ENCODE data around the gene MARK4. TPM values are rescaled to one million over a fixed set of nuclear protein-coding genes. Genes with fewer than 3 reads are reported as not detected.

Gene MARK4
- total and polyA plus RNA-seq, 9 donors, result 14.2 to 53.3 (median 43.1) TPM

- WGBS, 3 donors, result 10 to 27% (median 19%) methylated on average over 31 to 46 of the region's 46 CpGs
- no peaks in the 10 kb centered on the region for H3K9me3 ChIP-seq
- no peak overlapping the region for H3K4me3 ChIP-seq
- no peaks in the 10 kb centered on the region for H3K36me3 ChIP-seq
- intact Hi-C loops (cut with DNase I), result no loop called here
- DNase-seq, result no peak
- no peaks in the 10 kb centered on the region for H3K27me3 ChIP-seq
- no peak for TF ChIP-seq EP300 (IDR thresholded peaks at IDR 0.05)
- no peak for TF ChIP-seq CTCF (IDR thresholded peaks at IDR 0.05)
- TF ChIP-seq POLR2A (IDR thresholded peaks at IDR 0.05), result no peak
- no peak overlapping the region for H3K27ac ChIP-seq
- H3K4me1 ChIP-seq (ENCODE audit: insufficient read depth), result no peaks in the 10 kb centered on the region
These were observed 33.7 kb upstream of the MARK4 start for GRCh38 chr19:45217193-45217956.

DNA sequence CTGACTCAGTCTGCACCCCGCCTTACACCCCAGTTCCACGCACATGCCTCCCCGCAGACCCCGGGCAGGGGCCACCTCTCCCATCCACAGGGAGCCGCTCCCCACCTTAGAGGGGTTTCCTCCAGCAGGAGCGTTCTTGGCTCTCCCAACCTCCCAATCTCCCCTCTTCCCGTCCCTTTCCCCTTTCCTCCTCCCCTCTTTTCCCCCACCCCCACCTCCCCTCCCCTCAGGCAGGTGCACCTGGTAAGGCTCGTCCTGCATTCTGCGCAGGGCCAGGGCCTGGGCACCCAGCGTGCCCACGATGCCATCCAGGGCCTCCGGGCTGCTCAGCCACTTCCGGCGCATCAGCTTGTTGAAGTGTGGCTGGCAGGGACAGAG lies 33.1 kb upstream of the MARK4 start:
- intact Hi-C loops (cut with DNase I), result no loop called here
- TF ChIP-seq CTCF (IDR thresholded peaks at IDR 0.05) (no peak), POLR2A (IDR thresholded peaks at IDR 0.05) (no peak), EP300 (IDR thresholded peaks at IDR 0.05) (no peak)
- H3K36me3 ChIP-seq, result no peaks in the 10 kb centered on the region
- DNase-seq, result no peak
- H3K27ac ChIP-seq, result no peak overlapping the region
- H3K4me1 ChIP-seq (ENCODE audit: insufficient read depth), result no peaks in the 10 kb centered on the region
- H3K4me3 ChIP-seq, result no peak overlapping the region
- 39 to 43% (median 41%) methylated on average over 14 of the region's 14 CpGs for WGBS, 3 donors
- no peaks in the 10 kb centered on the region for H3K9me3 ChIP-seq
- no peaks in the 10 kb centered on the region for H3K27me3 ChIP-seq

- Histone ChIP-seq H3K4me3 (no peak overlapping the region), H3K9me3 (no peaks in the 10 kb centered on the region), H3K27ac (no peak overlapping the region), H3K27me3 (no peaks in the 10 kb centered on the region), H3K4me1 (ENCODE audit: insufficient read depth) (no peaks in the 10 kb centered on the region), H3K36me3 (no peaks in the 10 kb centered on the region)
- DNase-seq, result no peak
- TF ChIP-seq POLR2A (IDR thresholded peaks at IDR 0.05), result no peak
- no peak for TF ChIP-seq EP300 (IDR thresholded peaks at IDR 0.05)
- no peak for TF ChIP-seq CTCF (IDR thresholded peaks at IDR 0.05)
- 48 to 65% (median 62%) methylated on average over 4 of the region's 4 CpGs for WGBS, 3 donors
- intact Hi-C loops (cut with DNase I), result no loop called here
These were observed 32.6 kb upstream of the MARK4 start for GRCh38 chr19:45218426-45218825.

GRCh38 chr19:45218911-45219743 lies 31.9 kb upstream of the MARK4 start:
- Histone ChIP-seq H3K27me3 (no peaks in the 10 kb centered on the region), H3K4me3 (no peak overlapping the region), H3K4me1 (ENCODE audit: insufficient read depth) (no peaks in the 10 kb centered on the region), H3K9me3 (no peaks in the 10 kb centered on the region), H3K36me3 (no peaks in the 10 kb centered on the region), H3K27ac (no peak overlapping the region)
- 41 to 49% (median 45%) methylated on average over 18 of the region's 18 CpGs for WGBS, 3 donors
- DNase-seq, result no peak
- TF ChIP-seq CTCF (IDR thresholded peaks at IDR 0.05) (no peak), EP300 (IDR thresholded peaks at IDR 0.05) (no peak), POLR2A (IDR thresholded peaks at IDR 0.05) (no peak)
- intact Hi-C loops (cut with DNase I), result no loop called here

Measured in ovary (tissue), 9 donors.